HG03521 (cell line): ENCODE results near the gene ANGPTL7.
"Not testable (repeated sequence)": the region's sequence is repeated elsewhere in the genome, so short reads cannot be mapped to it uniquely, and the experiment has no call there.

Experiments
- ATAC-seq: cut with Tn5 transposase; IDR thresholded peaks from one replicate; pipeline ENCODE4 v1.9.1; 2021; ENCODE audit warnings: mild to moderate bottlenecking, moderate library complexity; ENCODE audit not compliant: unreplicated experiment

The ANGPTL7 gene

DNA sequence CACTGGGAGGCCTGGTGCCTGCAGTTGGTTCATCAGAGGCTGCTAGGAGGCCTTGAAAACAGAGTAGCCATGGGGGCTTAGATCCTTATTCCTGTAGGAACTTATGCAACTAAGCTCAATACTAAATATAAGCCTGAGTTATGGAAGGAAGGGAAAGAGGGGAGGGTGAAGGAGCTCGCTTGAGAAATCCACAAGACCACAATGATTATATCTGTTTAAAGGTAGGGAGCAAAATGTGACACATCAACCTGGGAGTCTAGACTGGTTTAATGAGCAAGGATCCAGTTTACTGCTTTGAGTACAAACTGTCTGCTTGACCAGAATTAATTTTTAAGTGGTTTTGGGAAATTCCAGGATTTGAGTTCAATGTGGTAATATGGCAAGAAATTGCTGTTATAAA lies 20.4 kb upstream of the ANGPTL7 start:
- ATAC-seq: no peak

DNA sequence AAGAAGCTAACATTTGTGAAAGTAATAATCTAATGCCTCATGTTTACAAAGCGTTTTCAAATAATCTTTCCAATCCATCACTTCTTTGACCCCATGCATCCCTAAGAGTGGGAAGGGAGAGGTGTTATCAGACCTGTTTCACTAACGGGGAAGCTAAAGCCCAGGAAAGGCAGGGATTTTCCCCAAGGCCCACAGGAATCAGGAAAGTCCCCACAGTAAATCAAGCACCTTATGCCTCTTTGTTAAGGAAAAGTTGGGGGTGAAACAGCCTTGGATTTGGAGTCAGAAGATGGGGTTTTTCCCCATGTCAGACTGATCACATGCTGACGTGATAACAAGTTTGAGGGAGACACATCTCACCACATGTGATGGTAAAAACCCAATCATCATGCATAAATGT lies 20.0 kb upstream of the ANGPTL7 start:
- no peak for ATAC-seq

DNA sequence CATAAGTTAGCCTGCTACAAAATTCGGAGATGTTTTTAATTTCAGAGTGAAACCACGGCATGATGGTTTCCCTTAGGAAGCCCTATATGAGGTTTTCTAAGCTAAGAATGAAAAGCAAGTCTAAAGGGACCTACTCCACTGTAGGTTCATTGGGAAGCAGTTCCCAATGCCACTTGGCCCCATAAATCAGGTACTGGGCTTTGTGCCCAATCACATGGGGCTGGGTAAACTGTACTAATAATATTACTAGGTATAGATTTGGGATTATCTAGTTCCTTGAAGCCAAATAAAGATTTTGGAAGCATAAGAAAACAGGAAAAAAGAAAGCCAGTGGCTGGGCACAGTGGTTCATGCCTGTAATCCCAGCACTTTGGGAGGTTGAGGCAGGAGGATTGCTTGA lies 19.1 kb upstream of the ANGPTL7 start:
- ATAC-seq: no peak

DNA sequence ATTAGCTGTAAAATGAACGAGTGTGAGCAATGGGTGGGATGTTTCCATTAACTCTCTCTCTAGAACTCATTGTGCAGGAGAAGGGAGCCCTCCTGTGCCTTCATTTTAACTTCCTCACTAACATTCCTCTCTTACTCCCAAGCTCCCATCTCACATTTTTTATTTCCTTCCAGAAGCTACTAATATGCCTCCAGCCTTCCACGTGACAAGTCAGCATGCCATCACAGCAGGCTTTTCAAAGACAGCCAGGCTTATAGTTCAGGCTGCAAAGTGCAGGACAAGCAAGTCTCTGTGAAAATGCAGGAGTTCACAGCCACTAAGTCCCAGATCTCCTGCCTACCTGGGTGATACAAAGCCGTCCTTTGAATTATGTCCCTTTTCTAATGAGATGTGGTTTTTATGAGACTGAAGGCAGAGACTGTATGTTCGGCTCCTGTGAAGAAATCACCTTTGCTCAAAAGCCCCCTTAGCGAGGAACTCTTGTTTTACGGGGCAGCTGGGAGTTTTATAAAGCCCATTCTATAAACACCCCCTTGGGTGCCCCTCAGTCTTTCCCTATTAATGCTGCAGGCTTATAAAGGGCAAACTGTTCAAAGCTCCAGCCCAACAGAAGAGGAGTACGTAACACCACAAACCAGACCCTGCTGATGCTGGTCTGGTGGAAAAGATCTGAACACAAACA lies 14.8 kb upstream of the ANGPTL7 start:
- no peak for ATAC-seq

DNA sequence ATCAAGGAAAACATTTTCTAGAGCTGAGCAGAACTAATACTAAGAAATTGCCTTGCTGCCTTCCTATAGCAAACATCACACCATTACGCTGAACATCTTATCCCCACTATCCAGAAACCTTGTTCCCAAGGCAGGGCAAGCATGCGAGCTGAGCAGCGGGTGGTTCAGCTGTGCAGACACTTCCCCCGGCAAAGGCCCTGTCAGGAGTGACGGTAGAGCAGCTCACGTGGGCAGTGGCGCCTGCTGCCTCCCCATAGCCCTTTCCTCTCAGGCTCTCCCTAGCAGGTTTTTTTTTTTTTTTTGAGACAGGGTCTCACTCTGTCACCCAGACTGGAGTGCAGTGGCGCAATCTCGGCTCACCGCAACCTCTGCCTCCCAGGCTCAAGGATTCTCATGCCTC lies 13.7 kb upstream of the ANGPTL7 start:
- ATAC-seq: no peak

DNA sequence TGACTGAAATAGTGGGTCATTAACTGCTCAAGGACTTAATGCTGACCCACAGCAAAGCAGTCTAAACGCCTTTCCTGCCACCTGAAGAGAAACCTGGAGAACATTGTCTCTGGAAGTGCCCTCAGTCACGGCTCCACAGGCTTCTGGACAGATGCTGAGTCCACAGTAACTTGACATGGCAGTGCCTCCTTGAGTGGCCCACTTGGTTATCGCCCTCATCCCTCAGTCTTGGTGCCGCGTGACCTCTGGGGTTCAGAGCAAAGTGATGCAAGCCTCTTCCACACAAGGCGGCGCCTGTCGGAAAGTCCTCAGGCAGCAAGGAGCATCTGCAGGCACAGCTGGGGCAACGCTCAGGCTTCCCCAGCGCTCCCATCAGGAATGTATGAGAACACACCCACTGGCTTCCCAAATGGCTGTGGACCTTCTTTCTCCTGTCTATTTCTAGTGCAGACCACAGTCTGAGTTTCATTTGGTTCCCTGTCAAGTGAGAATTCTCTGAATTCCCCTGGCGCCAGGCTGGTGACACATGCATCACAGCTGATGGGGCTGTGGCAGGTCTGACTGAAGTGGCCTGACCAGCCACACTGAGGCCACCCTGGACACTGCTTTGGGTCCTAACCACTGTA lies 13.0 kb upstream of the ANGPTL7 start:
- no peak for ATAC-seq

DNA sequence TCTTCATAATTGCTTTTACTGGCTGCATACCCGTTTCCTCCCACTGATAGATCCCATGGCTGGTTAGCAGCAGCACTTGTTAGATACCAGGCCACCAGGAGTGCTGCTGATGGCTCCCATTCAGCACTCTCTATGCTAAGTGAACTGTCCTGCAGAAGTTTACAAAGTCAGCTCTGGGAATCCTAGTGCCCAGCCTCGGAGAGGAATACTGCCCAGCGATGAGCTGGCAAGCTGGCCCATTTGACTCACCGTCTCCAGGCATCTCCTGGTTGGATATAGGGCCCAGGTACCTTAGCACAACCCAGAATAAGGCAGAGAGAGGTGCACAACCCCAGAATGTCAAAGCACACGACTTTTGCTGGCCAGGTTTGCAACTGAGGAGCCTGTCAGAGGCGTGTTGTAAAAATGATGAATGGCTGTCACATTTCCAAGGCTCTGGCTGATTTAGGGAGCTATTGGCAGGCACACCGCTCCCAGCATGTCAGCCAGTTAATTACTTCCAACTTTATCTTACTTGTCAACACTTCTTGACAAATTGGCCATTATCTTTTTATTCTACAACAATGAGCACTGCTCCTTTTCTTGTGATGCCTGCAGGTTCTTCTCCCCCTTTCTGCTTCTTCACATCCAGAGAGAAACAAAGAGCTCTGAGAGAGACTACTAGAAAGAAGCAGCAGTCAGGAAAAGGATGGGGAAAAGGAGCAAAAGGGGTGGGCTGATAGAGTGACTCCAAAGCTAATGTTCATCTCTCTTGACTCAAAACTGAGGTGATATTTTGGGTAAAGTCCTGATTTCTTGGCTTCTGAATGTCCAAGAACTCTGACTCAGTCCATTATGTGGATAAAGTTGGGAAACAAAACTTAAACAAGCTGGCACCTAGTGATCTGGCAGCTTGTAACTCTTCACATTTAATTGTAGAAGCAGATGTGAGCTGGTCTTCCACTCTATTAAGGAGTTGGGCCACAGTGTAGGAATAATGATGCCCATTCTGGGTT lies 10.8 kb upstream of the ANGPTL7 start:
- no peak for ATAC-seq

DNA sequence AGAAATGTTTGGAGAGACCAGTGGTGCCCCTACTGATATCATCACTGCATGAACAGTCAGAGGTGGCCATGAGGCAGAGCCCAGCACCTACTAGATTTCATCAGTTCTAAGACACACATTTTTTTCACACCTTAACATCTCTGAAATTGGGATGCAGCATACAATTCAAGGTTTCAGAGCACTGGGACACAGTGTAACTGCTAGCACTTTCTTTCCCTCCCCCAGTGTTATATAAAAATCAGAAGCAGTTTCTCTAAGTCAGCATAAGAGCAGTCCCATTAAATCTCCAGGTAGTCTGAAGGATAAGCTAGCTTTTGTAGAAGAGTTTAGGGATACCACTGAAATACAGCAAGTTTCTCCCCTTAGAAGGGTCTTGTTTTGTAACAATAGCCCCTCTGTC lies 10.0 kb upstream of the ANGPTL7 start:
- no peak for ATAC-seq

DNA sequence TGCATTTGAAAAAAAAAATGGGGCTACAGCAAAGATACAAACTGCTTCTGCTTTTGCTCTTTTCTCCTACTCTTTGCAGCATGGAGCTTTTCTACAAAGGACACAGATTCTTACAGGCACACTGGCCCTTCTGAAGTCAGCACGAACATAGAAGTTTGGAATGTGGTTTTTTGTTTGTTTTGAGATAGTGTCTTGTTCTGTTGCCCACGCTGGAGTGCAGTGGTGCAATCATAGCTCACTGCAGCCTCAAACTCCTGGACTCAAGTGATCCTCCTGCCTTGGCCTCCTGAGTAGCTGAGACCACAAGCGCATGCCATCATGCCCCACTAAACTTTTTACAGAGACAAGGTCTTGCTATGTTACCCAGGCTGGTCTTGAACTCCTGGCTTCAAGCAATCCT lies 9.4 kb upstream of the ANGPTL7 start:
- ATAC-seq: not testable (repeated sequence)

DNA sequence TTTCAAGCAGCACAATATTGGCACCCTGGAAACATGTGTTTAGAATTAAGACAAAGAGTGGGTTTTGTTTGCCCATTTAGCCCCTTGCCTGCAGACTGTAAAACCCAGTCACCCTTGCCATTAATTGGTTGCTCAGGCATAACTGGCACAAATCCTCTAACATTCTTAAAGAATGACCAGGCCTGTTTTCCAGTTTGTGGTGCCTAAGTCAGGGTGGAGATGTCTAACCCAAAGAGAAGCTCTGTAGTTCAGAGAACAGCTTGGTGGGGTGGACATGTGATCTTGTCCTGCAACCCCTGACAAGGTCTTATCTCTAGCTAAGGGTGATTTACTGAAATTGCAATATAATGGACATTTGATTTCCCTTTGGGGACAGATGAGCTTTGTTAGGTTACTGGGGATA lies 8.8 kb upstream of the ANGPTL7 start:
- no peak for ATAC-seq

DNA sequence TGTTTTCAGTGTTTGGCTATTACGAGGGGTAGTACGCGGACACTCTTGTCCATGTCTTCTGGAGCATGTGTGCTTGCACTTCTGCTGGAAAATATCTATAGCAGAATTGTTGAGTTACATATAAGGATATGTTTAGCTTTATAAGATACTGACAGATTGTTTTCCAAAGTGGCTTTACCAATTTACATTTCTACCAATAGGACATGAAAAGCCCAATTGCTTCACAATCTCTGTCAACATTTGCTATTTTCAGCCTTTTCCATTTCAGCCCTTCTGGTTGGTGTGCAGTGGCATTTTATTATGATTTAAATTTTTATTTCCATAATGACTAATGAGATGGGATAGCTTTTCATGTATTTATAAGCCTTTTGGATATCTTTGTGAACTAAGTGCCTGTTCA lies 6.3 kb upstream of the ANGPTL7 start:
- ATAC-seq: no peak

DNA sequence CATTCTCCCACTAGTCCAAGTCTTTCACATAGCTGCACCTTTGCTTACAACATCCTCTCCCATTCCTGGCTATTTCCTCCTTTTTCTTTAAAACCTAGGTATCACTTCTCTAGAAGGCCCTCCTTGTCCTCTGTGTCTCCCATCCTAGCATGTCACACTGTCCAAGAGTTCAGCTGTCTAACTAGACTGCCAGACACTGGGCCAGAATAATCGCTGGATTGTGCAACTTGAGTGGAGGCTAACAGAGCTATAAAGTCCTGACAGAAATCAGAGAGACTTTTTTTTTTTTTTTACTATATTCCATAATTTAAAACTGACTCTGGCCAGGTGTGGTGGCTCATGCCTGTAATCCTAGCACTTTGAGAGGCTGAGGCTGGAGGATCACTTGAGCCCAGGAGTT lies 4.2 kb upstream of the ANGPTL7 start:
- ATAC-seq: no peak

DNA sequence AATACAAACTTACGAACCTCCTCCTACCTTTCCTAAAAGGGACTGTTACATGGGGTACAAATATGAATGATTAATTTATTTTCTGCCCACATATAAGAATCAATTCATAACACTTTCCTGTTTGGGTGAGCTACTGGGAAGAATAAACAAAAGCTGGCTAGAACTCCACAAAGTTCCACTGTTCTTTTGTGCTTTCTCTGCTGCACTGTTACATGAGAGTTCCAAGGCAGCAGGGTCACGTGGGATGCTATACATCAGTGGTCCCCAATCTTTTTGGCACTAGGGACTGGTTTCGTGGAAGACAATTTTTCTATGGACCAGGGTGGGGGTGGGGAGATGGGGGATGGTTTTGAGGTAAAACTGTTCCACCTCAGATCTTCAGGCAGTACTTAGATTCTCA lies 2.2 kb upstream of the ANGPTL7 start:
- ATAC-seq: no peak

DNA sequence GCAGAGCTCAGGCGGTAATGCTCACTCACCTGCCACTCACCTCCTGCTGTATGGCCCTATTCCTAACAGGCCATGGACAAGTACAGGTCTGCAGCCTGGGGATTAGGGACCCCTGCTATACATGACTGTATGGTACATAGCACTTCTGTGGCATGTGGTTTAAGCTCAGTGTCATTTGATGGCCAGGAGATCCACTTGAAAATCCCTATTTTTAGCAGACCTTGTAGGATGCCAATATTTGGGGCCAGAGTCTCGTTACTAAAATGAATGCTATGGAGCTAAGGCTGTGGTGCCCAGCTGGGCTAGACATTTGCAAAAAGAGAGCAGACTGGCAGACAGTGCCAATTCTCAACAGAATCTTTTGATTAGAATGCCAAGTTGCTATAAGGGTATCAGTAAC lies 1.7 kb upstream of the ANGPTL7 start:
- no peak for ATAC-seq

DNA sequence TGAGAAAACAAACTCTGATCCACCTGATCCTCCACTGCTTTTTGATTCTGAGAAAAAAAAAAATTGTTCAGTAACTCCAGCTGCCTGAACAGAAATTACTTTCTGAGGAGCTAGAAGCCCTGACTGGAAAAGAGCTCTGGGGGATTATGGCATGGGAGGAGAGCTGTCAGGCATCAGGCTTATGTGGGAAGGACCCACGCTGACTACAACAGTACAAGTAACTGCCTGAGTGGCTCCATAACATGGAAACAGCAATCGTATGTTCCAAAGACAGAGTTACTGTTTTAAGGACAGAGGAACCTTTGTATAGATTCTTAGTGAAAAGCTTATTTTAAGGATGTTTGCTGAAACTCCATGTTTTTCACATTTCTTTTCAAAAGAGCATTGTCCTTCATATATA lies 1.2 kb upstream of the ANGPTL7 start:
- no peak for ATAC-seq

DNA sequence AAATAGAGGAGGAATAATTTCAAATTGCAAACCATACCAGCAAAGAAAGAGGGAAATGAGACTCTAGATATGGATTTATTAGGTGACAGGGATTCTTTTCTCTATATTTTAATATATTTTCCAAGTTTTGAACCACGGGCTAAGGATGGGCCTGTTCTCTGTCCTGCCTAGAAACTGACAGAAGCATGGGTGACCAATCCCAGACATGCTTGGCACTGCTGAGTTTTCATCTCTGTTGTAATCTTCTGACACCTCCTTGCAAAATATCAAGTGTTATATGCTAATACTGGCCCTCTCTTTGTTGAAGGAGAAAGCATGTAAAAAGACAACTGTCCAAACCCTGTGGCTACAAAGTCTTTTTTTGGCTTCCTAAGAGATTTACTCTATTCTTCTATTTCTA lies 774 bp upstream of the ANGPTL7 start:
- no peak for ATAC-seq

DNA sequence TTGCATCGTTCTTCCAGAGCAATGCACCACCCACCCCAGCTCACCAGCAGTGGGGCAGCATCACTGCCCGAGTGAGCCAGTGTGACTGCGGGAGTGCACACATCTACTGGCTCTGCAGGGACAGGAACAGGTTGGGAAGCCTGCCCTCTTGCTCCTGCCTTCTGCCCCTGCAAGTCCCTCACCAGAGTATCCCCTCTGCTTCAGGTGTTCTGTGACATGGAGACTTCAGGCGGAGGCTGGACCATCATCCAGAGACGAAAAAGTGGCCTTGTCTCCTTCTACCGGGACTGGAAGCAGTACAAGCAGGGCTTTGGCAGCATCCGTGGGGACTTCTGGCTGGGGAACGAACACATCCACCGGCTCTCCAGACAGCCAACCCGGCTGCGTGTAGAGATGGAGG lies 4.2 kb downstream of the ANGPTL7 start:
- ATAC-seq: no peak

DNA sequence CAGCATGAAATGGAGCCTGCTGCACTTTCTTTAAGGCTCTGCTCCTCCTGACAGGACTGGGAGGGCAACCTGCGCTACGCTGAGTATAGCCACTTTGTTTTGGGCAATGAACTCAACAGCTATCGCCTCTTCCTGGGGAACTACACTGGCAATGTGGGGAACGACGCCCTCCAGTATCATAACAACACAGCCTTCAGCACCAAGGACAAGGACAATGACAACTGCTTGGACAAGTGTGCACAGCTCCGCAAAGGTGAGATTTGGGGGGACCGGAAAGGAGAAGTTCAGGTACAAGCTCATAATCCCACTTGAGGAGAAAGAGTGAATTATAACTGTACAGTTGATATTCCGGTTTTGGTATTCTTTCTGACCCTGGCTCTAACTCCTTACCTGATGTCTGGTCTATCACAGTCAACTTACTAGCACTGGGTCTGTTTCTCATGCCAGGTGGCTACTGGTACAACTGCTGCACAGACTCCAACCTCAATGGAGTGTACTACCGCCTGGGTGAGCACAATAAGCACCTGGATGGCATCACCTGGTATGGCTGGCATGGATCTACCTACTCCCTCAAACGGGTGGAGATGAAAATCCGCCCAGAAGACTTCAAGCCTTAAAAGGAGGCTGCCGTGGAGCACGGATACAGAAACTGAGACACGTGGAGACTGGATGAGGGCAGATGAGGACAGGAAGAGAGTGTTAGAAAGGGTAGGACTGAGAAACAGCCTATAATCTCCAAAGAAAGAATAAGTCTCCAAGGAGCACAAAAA lies 5.4 kb downstream of the ANGPTL7 start:
- no peak for ATAC-seq

DNA sequence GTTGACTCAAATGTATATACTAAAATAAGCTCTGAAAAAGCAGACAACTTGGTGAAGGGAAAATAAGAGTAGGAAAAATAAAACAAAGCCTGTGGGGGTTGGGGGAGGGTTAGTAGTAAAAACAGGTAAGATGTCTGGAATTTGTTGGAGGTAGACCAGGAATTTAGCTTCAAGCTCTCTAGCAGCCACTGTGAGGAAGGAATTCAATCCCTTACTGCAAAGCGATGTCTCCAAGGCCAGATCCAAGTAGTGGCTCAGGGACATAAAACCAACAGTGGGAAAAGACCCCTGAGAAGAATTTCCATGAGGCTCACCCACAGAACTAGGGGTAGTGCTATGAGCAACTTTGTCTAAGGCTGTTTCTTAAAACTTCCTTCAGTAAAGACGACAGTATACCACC lies 7.8 kb downstream of the ANGPTL7 start:
- no peak for ATAC-seq

DNA sequence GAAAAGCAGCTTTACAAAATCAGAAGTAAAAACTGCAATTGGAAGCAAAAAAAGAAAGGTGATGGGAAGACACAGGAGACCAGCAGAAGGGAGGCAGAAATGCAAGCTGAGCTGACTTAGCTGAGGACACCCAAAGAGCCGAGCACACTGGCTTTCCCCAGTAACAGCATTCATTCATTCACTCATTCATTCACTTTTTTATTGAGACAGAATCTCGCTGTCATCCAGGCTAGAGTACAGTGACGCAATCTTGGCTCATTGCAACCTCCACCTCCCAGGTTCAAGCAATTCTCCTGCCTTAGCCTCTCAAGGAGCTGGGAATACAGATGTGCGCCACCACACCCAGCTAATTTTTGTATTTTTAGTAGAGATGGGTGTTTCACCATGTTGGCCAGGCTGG lies 8.2 kb downstream of the ANGPTL7 start:
- ATAC-seq: no peak

DNA sequence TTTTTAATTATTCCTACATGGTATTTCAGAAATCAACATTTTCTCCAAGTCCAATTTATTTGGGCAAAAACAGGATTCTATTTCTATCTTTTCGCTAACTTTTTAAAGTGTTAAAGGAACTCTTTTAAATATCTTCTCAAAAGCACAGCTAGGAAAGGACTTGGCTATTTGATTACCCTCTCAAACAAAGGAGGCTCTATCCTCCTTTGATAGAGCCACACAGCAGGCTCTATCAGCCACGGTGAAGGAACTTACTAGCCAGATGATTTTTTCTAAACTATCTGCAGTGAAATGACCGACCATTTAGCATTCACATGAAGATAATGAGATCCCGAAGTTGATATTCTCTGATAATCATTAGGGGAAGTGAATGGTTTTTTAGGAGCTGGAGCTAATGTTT lies 9.1 kb downstream of the ANGPTL7 start:
- no peak for ATAC-seq
